CD8-positive, alpha-beta memory T cell (primary cell): ENCODE results near the gene SLC9C1. TPM values are rescaled to one million over a fixed set of nuclear protein-coding genes. Genes with fewer than 3 reads are reported as not detected.

Experiments
- CTCF ChIA-PET: fragments of 350-600 bp; sonication (Branson Sonifier 250); formaldehyde crosslinking; loops from one replicate; lab custom pipeline; 2021; ENCODE audit warnings: antibody characterized with exemption; lab: Charles Lee
- POLR2A ChIA-PET: fragments of 350-600 bp; sonication (Branson Sonifier 250); formaldehyde crosslinking; loops from one replicate; lab custom pipeline; 2021; ENCODE audit warnings: antibody characterized with exemption; lab: Charles Lee
- DNase-seq, 5 donors: peaks; one replicate each; pipeline versions ENCODE4 v3.0.0 to v3.0.0-alpha.2; 2020 to 2022; ENCODE audit warnings: mixed read lengths in 1 of 5
- H3K27ac ChIP-seq: one replicate; pipeline ENCODE4 v1.7.0; 2013; ENCODE audit warnings: low read depth, mild to moderate bottlenecking, low read length, moderate library complexity
- H3K27me3 ChIP-seq: 2 replicates; pipeline ENCODE4 v1.7.0; 2013; ENCODE audit warnings: low read length, mild to moderate bottlenecking; ENCODE audit not compliant: insufficient read depth, poor library complexity, severe bottlenecking
- H3K36me3 ChIP-seq: 2 replicates; pipeline ENCODE4 v1.7.0; 2013; ENCODE audit warnings: mild to moderate bottlenecking, low read length, moderate library complexity; ENCODE audit not compliant: insufficient read depth
- H3K4me1 ChIP-seq: 2 replicates; pipeline ENCODE4 v1.7.0; 2013; ENCODE audit warnings: mild to moderate bottlenecking, low read length, moderate library complexity; ENCODE audit not compliant: insufficient read depth
- H3K4me3 ChIP-seq: 2 replicates; pipeline ENCODE4 v1.7.0; 2013; ENCODE audit warnings: mild to moderate bottlenecking, low read length
- H3K9me3 ChIP-seq: 2 replicates; pipeline ENCODE4 v1.7.0; 2013; ENCODE audit warnings: mild to moderate bottlenecking, low read length
- H3K27ac Mint-ChIP-seq, 8 donors: one replicate each; pipeline ENCODE4 v1.8.0; 2020 to 2021; ENCODE audit warnings: mixed read lengths in 8 of 8, mild to moderate bottlenecking in 6 of 8, inconsistent platforms in 3 of 8, moderate library complexity in 3 of 8
- H3K27me3 Mint-ChIP-seq, 2 donors: one replicate each; pipeline ENCODE4 v1.8.0; 2020 to 2021; ENCODE audit warnings: mixed read lengths in 2 of 2, mild to moderate bottlenecking in 1 of 2, moderate library complexity in 1 of 2
- H3K36me3 Mint-ChIP-seq, 3 donors: one replicate each; pipeline ENCODE4 v1.8.0; 2020 to 2021; ENCODE audit warnings: mixed read lengths in 3 of 3, inconsistent platforms in 1 of 3, mild to moderate bottlenecking in 1 of 3
- H3K4me1 Mint-ChIP-seq, 3 donors: one replicate each; pipeline ENCODE4 v1.8.0; 2020 to 2021; ENCODE audit warnings: mixed read lengths in 3 of 3, inconsistent platforms in 1 of 3, mild to moderate bottlenecking in 1 of 3
- H3K4me3 Mint-ChIP-seq, 7 donors: one replicate each; pipeline ENCODE4 v1.8.0; 2020 to 2021; ENCODE audit warnings: mixed read lengths in 7 of 7, mild to moderate bottlenecking in 6 of 7, moderate library complexity in 4 of 7, inconsistent platforms in 2 of 7
- H3K9me3 Mint-ChIP-seq, 5 donors: one replicate each; pipeline ENCODE4 v1.8.0; 2020 to 2022; ENCODE audit warnings: mixed read lengths in 5 of 5, mild to moderate bottlenecking in 3 of 5, moderate library complexity in 2 of 5, inconsistent platforms in 1 of 5
- polyA plus RNA-seq: library from polyadenylated mRNA; unstranded; fragments of 300-500 nt; fragmentation: Illumina TruSeq; gene quantifications from one replicate; pipeline ENCODE4 v1.2.3, GENCODE V29; 2021
- total RNA-seq, 2 experiments: library from RNA; stranded (reverse); gene quantifications; one replicate each; pipeline ENCODE4 v1.2.3, GENCODE V29; 2021

SLC9C1 gene
- total and polyA plus RNA-seq, 3 experiments from 2014 or later = not detected

GRCh38 chr3:112119962-112120836, 173.8 kb downstream of the SLC9C1 start:
- H3K9me3 Mint-ChIP-seq = no peaks in the 10 kb centered on the region
- DNase-seq = peak in 1 of 5 donors; percentile 34
- Histone ChIP-seq H3K36me3 (no peaks in the 10 kb centered on the region), H3K27me3 (no peaks in the 10 kb centered on the region), H3K4me1 (peaks cover 29% of the 10 kb centered on the region), H3K9me3 (no peaks in the 10 kb centered on the region), H3K4me3 (no peak overlapping the region), H3K27ac (no peak overlapping the region)
- H3K36me3 Mint-ChIP-seq = peaks cover 0 to 29% (median 6%) of the 10 kb centered on the region in 3 donors
- peak overlapping the region in 6 of 8 donors; percentile 15 to 70 (median 56) for H3K27ac Mint-ChIP-seq
- peaks cover 0 to 4% of the 10 kb centered on the region in 2 donors for H3K27me3 Mint-ChIP-seq
- H3K4me1 Mint-ChIP-seq = peaks cover 15 to 42% (median 40%) of the 10 kb centered on the region in 3 donors
- H3K4me3 Mint-ChIP-seq = peak overlapping the region in 5 of 7 donors; percentile 25 to 58 (median 50)
- CTCF ChIA-PET = no interaction called here
- POLR2A ChIA-PET = no interaction called here

DNA sequence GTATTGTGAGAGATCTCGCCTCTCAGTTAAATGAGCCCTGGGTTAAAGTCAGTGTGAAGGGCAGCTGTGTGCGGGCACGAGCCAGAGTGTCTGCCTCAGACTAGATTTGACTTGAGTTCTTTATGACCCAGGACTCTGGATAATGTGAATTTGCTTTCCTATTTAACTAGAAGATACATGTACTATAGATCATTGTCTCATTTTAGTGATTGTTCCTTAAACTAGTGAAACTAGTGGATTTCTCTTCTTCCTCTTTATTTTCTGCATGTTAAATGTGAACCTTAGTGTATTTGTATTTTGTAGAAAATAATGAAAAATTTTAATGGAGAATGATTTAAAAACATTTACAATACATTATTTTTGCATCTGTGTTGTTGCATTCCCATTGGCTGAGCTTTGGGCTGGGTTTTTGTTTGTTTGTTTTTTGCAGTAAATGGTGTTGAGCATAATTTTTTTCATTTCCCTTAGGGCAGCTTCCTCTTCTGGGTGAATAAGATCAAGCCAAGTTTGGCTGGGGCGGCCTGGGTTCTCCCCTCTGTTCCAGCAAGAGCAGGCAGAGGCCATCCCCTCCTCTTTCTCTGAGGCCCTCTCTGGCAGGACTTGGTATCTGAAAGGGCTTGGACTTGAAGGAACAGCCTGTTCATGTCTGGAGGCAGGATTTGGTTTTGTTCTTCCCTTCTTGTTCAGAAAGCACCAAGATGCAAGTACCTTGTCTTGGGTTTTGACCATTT, 176.0 kb downstream of the SLC9C1 start:
- Mint-ChIP-seq H3K36me3 (peaks cover 0 to 11% (median 4%) of the 10 kb centered on the region in 3 donors), H3K9me3 (no peaks in the 10 kb centered on the region), H3K4me3 (no peak overlapping the region), H3K27ac (peak overlapping the region in 1 of 8 donors; percentile 29), H3K4me1 (peaks cover 15 to 36% (median 35%) of the 10 kb centered on the region in 3 donors), H3K27me3 (peaks cover 0 to 4% of the 10 kb centered on the region in 2 donors)
- Histone ChIP-seq H3K4me1 (peaks cover 26% of the 10 kb centered on the region), H3K27ac (no peak overlapping the region), H3K4me3 (no peak overlapping the region), H3K27me3 (no peaks in the 10 kb centered on the region), H3K36me3 (no peaks in the 10 kb centered on the region), H3K9me3 (no peaks in the 10 kb centered on the region)
- POLR2A ChIA-PET = no interaction called here
- CTCF ChIA-PET = interaction anchor here (1.4 kb wide), 2 partner anchors 9 to 402 kb away, joined by 4 to 6 read pairs; no protein-coding TSS in a partner anchor
- no peak for DNase-seq

DNA sequence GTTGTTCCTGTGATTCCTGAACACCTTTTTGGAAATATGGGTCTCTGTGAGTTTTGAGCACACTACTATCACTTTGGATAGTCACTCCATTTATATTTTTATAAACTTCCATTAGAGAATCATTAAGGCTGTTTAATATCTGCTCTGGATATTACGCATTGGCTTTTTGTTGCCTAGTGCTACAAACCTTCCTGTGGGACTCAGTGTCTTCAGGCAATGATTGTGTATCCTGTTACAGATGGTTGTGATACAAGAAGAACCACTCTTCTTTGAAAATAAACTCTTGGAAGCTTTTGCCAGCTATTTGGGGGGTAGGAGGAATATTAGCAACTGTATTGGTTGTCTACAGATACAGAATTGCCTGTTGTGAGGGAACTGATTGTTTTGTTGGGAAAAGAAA, 176.6 kb downstream of the SLC9C1 start:
- H3K36me3 Mint-ChIP-seq = peaks cover 0 to 5% (median 4%) of the 10 kb centered on the region in 3 donors
- H3K9me3 ChIP-seq = no peaks in the 10 kb centered on the region
- H3K36me3 ChIP-seq = no peaks in the 10 kb centered on the region
- H3K4me1 ChIP-seq = peaks cover 26% of the 10 kb centered on the region
- H3K4me1 Mint-ChIP-seq = peaks cover 15 to 35% (median 32%) of the 10 kb centered on the region in 3 donors
- no peaks in the 10 kb centered on the region for H3K9me3 Mint-ChIP-seq
- no peak overlapping the region for H3K27ac Mint-ChIP-seq
- peaks cover 0 to 4% of the 10 kb centered on the region in 2 donors for H3K27me3 Mint-ChIP-seq
- H3K27ac ChIP-seq = no peak overlapping the region
- H3K27me3 ChIP-seq = no peaks in the 10 kb centered on the region
- DNase-seq = no peak
- ChIA-PET POLR2A (interaction anchor here (0.6 kb wide), 1 partner anchor 31 kb away, joined by 4 read pairs; the partner anchor contains the start of gene C3orf52), CTCF (interaction anchor here (0.5 to 1.4 kb wide), 4 partner anchors 9 to 403 kb away, joined by 3 to 6 read pairs (median 4); no protein-coding TSS in a partner anchor)
- H3K4me3 Mint-ChIP-seq = no peak overlapping the region
- H3K4me3 ChIP-seq = no peak overlapping the region

DNA sequence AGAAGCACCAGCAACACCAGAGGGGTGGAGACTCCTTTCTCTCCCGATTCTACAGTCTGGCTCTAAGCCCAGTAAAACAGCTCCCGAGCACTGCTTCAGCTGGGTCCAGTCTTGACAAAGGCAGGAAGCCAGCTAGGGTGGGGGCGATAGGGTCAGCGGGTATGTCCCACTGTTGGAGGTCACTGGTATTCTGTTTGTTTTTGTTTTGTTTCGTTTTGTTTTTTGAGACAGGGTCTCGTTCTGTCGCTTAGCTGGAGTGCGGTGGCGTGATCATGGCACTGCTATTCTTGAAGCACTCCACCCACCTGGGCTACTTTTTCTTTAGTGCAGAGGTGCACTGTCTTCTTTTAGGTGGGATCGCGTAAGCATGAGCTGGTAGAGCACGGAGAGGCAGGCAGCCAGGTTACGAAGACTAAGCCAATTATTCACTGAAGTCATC, 177.2 kb downstream of the SLC9C1 start:
- no peaks in the 10 kb centered on the region for H3K36me3 ChIP-seq
- Mint-ChIP-seq H3K36me3 (peaks cover 0 to 4% (median 1%) of the 10 kb centered on the region in 3 donors), H3K4me3 (peak overlapping the region in 3 of 7 donors; percentile 15 to 85 (median 32)), H3K27ac (peak overlapping the region in 1 of 8 donors; percentile 40), H3K4me1 (peaks cover 15 to 37% (median 36%) of the 10 kb centered on the region in 3 donors), H3K9me3 (no peaks in the 10 kb centered on the region), H3K27me3 (peaks cover 0 to 4% of the 10 kb centered on the region in 2 donors)
- peaks cover 22% of the 10 kb centered on the region for H3K4me1 ChIP-seq
- ChIA-PET POLR2A (interaction anchor here (0.6 kb wide), 1 partner anchor 31 kb away, joined by 4 read pairs; the partner anchor contains the start of gene C3orf52), CTCF (interaction anchor here (0.5 to 1.4 kb wide), 4 partner anchors 9 to 404 kb away, joined by 3 to 6 read pairs (median 4); no protein-coding TSS in a partner anchor)
- H3K27ac ChIP-seq = no peak overlapping the region
- no peaks in the 10 kb centered on the region for H3K27me3 ChIP-seq
- H3K4me3 ChIP-seq = no peak overlapping the region
- no peak for DNase-seq
- H3K9me3 ChIP-seq = no peaks in the 10 kb centered on the region

DNA sequence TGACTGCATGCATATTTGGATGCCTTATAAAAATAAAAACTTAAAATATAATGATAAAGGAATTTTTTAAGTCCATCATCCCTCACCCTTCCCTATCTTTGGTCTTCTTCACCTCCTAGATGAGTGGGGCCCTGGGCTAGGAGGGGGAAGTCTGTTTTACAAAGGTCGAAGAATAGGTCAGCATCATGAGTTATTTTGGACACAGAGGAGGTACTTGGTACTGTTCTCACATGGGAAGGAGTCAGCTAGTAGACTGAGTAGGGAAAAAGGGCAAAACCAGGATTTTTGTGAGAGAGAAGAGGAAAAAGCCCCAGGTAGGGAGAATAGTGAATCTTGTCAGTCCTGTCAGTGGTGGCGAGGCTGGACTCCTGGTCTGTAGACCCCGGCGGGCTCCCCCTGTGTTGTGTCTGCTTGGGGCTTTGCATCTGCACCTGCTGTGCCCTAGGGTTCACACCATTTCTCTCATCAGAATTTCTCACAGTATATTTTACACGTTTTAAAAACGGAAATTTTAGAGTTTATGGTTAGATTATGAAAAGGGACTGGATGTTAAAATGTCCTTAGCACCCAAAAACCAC, 178.1 kb downstream of the SLC9C1 start:
- CTCF ChIA-PET = no interaction called here

DNA sequence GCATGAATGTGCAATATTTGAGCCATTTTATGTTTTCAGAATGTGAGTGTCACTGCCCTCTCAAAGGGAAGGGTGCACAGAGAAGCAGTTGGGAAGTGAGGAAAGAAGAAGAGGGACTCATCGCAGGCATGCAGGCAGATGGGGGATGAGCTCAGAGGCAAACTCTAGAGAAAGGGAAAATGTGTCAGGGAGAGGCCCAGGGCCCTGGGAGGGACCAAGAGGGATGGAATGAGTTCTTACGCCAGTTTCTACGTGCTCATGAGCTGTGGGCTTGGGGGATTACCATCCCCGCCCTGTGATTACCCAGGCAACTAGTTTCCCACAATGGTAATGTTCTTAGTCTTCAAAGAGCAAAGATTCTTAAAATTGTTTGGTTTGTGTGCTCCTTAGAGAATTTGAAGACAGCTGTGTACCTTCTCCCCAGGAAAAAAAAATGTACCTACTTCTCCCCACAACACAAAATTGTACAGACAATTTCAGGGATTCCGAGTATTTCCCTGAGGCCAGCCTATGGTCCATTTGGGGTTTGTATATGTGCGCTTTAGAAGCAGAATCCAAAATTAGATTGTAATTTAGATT, 178.8 kb downstream of the SLC9C1 start:
- ChIA-PET CTCF (no interaction called here), POLR2A (no interaction called here)
- Mint-ChIP-seq H3K4me3 (no peak overlapping the region), H3K4me1 (peaks cover 11 to 26% (median 24%) of the 10 kb centered on the region in 3 donors), H3K27ac (peak overlapping the region in 1 of 8 donors; percentile 0), H3K9me3 (no peaks in the 10 kb centered on the region), H3K27me3 (peaks cover 0 to 9% of the 10 kb centered on the region in 2 donors), H3K36me3 (peaks cover 0 to 4% (median 0%) of the 10 kb centered on the region in 3 donors)
- Histone ChIP-seq H3K4me3 (no peak overlapping the region), H3K27me3 (no peaks in the 10 kb centered on the region), H3K36me3 (no peaks in the 10 kb centered on the region), H3K4me1 (peaks cover 6% of the 10 kb centered on the region), H3K9me3 (no peaks in the 10 kb centered on the region), H3K27ac (no peak overlapping the region)
- DNase-seq = no peak

More for the DNA sequence above, 178.1 kb downstream of the SLC9C1 start:
- Mint-ChIP-seq H3K9me3 (no peaks in the 10 kb centered on the region), H3K36me3 (peaks cover 0 to 4% (median 0%) of the 10 kb centered on the region in 3 donors), H3K4me3 (no peak overlapping the region), H3K27ac (peak overlapping the region in 1 of 8 donors; percentile 29), H3K4me1 (peaks cover 15 to 32% (median 30%) of the 10 kb centered on the region in 3 donors), H3K27me3 (peaks cover 0 to 5% of the 10 kb centered on the region in 2 donors)
- Histone ChIP-seq H3K27ac (no peak overlapping the region), H3K4me1 (peaks cover 13% of the 10 kb centered on the region), H3K9me3 (no peaks in the 10 kb centered on the region), H3K27me3 (no peaks in the 10 kb centered on the region), H3K4me3 (no peak overlapping the region), H3K36me3 (no peaks in the 10 kb centered on the region)
- POLR2A ChIA-PET = no interaction called here
- no peak for DNase-seq

- no peak overlapping the region for H3K4me3 Mint-ChIP-seq
- POLR2A ChIA-PET = no interaction called here
- H3K4me1 ChIP-seq = peaks cover under 1% of the 10 kb centered on the region
These were observed 179.3 kb downstream of the SLC9C1 start for GRCh38 chr3:112114576-112115160.

More at GRCh38 chr3:112114576-112115160, 179.3 kb downstream of the SLC9C1 start:
- CTCF ChIA-PET = no interaction called here
- Mint-ChIP-seq H3K27me3 (peaks cover 0 to 9% of the 10 kb centered on the region in 2 donors), H3K9me3 (no peaks in the 10 kb centered on the region), H3K4me1 (peaks cover 5 to 20% (median 18%) of the 10 kb centered on the region in 3 donors), H3K36me3 (peaks cover 0 to 4% (median 0%) of the 10 kb centered on the region in 3 donors), H3K27ac (no peak overlapping the region)
- Histone ChIP-seq H3K27me3 (no peaks in the 10 kb centered on the region), H3K4me3 (no peak overlapping the region), H3K27ac (no peak overlapping the region), H3K9me3 (no peaks in the 10 kb centered on the region), H3K36me3 (no peaks in the 10 kb centered on the region)
- no peak for DNase-seq
